HCT116 (cell line): ENCODE measurements around the gene TBX4.
A peak's percentile ranks its signal among the peaks of the same experiment; 100 is the strongest.

Experiments used
- ELF1 ChIP-seq: IDR thresholded peaks from 2 replicates; pipeline ENCODE4 v1.6.1; 2012; ENCODE audit warnings: low read depth, borderline replicate concordance
- EZH2phosphoT487 ChIP-seq: fragments of 200-600 bp; IDR thresholded peaks from 2 replicates; pipeline ENCODE4 v1.6.1; 2018; ENCODE audit warnings: antibody characterized with exemption, borderline replicate concordance
- FOSL1 ChIP-seq: IDR thresholded peaks from 2 replicates; pipeline ENCODE4 v1.6.1; 2012; ENCODE audit warnings: low read depth
- JUND ChIP-seq: IDR thresholded peaks from 2 replicates; pipeline ENCODE4 v1.6.1; 2012
- POLR2A ChIP-seq: IDR thresholded peaks from 2 replicates; pipeline ENCODE4 v1.7.0; 2011; ENCODE audit warnings: borderline replicate concordance; ENCODE audit not compliant: insufficient read depth, insufficient read length; ENCODE audit errors: extremely low read depth
- RAD21 ChIP-seq: IDR thresholded peaks from 2 replicates; pipeline ENCODE4 v1.6.1; 2012; ENCODE audit warnings: low read depth, mild to moderate bottlenecking
- SIN3A ChIP-seq: IDR thresholded peaks from 2 replicates; pipeline ENCODE4 v1.6.1; 2012; ENCODE audit warnings: low read depth
- SP1 ChIP-seq: IDR thresholded peaks from 2 replicates; pipeline ENCODE4 v1.6.1; 2012; ENCODE audit warnings: low read depth
- SRF ChIP-seq: IDR thresholded peaks from 2 replicates; pipeline ENCODE4 v1.6.1; 2012; ENCODE audit warnings: low read depth
- TF ChIP-seq, protein P1 (sequence below): IDR thresholded peaks from 2 replicates; pipeline ENCODE4 v1.6.1; 2012
- TF ChIP-seq, protein P2 (sequence below), 3 experiments: fragments of 200-600 bp in 1 of 3; sonication (generic) in 1 of 3; IDR thresholded peaks in 2 of 3; conservative IDR thresholded peaks in 1 of 3; 2 replicates each; pipeline ENCODE4 v1.5.1; 2012 to 2017; ENCODE audit warnings: low read depth in 2 of 3, low read length in 2 of 3, antibody characterized with exemption in 1 of 3, borderline replicate concordance in 1 of 3, control low read depth in 1 of 3, mild to moderate bottlenecking in 1 of 3, mixed read lengths in 1 of 3, mixed run types in 1 of 3, moderate library complexity in 1 of 3; ENCODE audit not compliant: insufficient read depth in 1 of 3

DNA sequence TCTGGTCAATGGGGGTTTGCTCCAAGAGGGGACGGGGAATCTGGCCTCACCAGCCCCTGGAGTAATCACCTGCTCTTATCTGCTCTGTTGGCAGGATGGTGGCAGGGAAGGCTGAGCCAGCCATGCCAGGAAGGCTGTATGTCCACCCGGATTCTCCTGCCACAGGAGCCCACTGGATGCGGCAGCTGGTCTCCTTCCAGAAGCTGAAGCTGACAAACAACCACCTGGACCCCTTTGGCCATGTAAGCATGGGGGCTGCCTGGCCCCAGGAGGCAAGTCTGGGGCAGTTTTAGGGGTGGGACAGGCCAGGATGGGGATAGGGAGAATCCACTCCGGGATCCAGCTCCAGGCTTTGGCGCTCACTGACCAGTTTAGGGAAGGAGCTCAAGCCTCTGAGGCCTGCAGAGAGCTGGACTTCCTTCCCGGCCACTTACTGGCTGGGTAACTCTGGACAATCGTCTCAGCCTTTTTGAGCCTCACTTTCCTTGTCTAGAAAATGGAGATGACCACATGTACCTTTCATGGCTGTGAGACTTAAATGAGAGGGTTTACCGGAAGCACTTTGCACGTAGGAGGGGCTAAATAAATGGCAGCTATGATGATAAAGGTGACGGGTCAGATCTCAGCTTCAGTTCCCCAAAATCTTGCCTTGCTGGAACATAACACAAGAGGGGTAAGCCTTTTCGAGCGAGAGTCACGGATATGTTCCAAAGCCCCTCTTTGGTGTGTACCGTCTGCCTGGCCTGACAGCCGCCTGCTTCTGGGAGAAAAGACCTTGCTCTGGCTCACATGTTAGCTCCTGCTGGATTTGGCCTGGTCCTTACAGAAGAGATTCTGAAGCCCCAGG lies 15.4 kb downstream of the TBX4 start:
- TF ChIP-seq POLR2A (no peak), SP1 (peak; percentile 79), SIN3A (no peak), RAD21 (no peak), FOSL1 (no peak), EZH2phosphoT487 (no peak), JUND (no peak), ELF1 (no peak), SRF (no peak)
- TF ChIP-seq, protein P1, sequence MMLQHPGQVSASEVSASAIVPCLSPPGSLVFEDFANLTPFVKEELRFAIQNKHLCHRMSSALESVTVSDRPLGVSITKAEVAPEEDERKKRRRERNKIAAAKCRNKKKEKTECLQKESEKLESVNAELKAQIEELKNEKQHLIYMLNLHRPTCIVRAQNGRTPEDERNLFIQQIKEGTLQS, result no peak
- TF ChIP-seq, protein P2, sequence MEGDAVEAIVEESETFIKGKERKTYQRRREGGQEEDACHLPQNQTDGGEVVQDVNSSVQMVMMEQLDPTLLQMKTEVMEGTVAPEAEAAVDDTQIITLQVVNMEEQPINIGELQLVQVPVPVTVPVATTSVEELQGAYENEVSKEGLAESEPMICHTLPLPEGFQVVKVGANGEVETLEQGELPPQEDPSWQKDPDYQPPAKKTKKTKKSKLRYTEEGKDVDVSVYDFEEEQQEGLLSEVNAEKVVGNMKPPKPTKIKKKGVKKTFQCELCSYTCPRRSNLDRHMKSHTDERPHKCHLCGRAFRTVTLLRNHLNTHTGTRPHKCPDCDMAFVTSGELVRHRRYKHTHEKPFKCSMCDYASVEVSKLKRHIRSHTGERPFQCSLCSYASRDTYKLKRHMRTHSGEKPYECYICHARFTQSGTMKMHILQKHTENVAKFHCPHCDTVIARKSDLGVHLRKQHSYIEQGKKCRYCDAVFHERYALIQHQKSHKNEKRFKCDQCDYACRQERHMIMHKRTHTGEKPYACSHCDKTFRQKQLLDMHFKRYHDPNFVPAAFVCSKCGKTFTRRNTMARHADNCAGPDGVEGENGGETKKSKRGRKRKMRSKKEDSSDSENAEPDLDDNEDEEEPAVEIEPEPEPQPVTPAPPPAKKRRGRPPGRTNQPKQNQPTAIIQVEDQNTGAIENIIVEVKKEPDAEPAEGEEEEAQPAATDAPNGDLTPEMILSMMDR (IDR thresholded peaks at IDR 0.05 in 2 of 3, conservative IDR thresholded peaks at IDR 0.05 in 1 of 3; ENCODE audit: borderline replicate concordance in 1 of 3, insufficient read depth in 1 of 3, low read depth in 2 of 3, low read length in 2 of 3), result no peak
